GM19397 (cell line): Measurements from ENCODE around the gene BCL2A1.
"Not testable (repeated sequence)": the region's sequence is repeated elsewhere in the genome, so short reads cannot be mapped to it uniquely, and the experiment has no call there.

Experiments used
- ATAC-seq: cut with Tn5 transposase; IDR thresholded peaks from one replicate; pipeline ENCODE4 v1.9.1; 2021; ENCODE audit warnings: mild to moderate bottlenecking, moderate library complexity; ENCODE audit not compliant: unreplicated experiment

BCL2A1 gene

GRCh38 chr15:79970624-79971434, at the start of gene BCL2A1:
Gene BCL2A1, minus strand, starts transcription at chr15:79971196. Its CDS starts 77 bp downstream, at chr15:79971119.
- peak; percentile 64 for ATAC-seq

DNA sequence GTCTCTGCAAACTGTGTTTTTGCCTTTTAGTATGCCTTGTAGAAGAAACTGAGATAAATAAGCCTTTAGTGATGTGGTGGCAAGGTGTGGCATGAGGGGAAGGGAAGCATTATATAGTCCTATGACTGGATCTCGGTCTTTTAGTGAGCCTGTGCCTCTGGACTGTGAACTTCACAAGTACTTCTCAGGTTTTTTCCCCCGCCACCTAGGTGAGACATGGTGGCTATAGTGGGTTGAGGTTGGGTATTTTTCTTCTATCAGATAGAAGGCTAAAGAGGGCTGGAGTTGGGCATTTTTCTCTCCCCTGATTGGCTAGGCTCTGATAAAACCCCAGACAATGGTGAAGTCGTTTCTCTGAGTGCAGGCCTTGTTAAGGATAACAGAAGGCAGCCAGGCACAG, 49.7 kb upstream of the BCL2A1 start:
- ATAC-seq = no peak

- ATAC-seq = not testable (repeated sequence)
These were observed 49.2 kb upstream of the BCL2A1 start for GRCh38 chr15:80020149-80020548.

- no peak for ATAC-seq
These were observed 48.3 kb upstream of the BCL2A1 start for GRCh38 chr15:80019168-80019745.

DNA sequence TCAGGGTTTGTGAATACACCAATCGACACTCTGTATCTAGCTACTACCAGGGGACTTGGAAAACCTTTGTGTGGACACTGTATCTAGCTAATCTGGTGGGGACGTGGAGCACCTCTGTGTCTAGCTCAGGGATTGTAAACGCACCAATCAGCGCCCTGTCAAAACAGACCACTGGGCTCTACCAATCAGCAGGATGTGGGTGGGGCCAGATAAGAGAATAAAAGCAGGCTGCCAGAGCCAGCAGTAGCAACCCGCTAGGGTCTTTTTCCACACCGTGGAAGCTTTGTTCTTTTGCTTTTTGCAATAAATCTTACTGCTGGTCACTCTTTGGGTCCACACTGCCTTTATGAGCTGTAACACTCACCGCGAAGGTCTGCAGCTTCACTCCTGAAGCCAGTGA, 46.1 kb upstream of the BCL2A1 start:
- ATAC-seq = not testable (repeated sequence)

GRCh38 chr15:80016506-80016905, 45.5 kb upstream of the BCL2A1 start:
- not testable (repeated sequence) for ATAC-seq

GRCh38 chr15:80015156-80015555, 44.2 kb upstream of the BCL2A1 start:
- no peak for ATAC-seq

GRCh38 chr15:80014186-80014585, 43.2 kb upstream of the BCL2A1 start:
- not testable (repeated sequence) for ATAC-seq

DNA sequence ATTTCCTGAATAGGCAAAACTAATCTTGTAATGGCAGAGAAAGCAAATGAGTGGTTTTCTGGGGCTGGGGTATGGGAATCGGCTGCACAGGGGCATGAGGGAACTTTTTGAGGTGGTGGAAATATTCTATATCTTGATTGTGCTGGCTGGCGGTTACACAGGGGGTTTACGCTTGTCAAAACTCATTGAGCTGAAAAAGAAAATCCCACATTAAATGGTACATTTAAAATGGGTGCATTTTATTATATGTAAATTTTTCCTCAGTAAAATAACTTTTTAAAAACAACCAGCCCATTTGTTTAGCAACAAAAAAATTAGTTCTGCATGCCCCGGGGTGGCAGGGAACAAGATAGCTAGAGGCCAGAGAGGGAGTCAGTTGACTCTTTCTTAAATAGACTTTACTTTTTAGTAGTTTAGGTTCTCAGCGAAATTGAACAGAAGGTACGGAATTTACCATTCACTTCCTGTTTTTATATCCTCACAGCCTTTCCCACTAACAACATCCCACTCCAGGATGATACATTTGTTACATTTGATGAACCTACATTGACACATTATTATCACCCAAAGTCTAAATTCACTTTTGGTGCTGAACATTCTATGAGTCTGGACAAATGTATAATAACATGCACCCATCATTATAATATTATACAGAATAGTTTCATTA, 41.2 kb upstream of the BCL2A1 start:
- no peak for ATAC-seq

DNA sequence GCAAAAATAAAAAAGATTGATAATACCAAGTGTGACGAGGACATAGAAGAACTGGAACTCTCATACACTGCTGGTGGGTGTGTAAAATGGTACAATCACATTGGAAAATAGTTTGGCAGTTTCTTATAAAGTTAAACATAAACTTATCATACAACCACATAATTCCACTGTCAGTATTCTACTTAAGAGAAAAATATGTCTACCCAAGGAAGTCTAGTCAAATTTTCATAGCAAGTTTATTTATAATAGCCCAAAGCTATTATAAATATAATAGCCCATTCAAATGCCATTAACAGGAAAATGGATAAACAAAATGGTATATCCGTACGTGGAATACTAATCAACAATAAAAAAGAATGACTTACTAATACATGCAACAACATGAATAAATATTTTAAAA, 40.6 kb upstream of the BCL2A1 start:
- ATAC-seq = no peak

- not testable (repeated sequence) for ATAC-seq
These were observed 40.1 kb upstream of the BCL2A1 start for GRCh38 chr15:80011041-80011523.

DNA sequence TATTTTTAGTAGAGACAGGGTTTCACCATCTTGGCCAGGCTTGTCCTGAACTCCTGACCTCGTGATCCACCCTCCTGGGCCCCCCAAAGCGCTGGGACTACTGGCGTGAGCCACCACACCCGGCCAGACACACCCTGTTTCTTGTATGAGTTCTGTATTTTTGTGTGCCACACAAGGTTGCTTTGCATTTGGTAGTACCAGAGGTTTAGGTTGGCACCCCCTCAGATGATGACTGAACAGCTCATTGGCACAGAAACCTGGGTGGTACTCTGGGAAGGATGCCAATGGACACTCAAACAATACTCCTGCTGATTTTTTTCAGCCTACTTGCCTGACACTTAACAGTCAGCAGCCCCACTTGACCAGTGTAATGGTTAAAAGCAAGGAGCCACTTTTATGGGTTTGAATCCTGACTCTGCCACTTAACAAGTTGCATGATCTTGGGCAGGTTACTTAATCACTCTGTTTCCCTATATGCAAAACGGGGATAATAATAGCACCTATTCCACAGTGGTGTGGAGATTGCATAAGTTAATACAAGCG, 39.2 kb upstream of the BCL2A1 start:
- no peak for ATAC-seq

DNA sequence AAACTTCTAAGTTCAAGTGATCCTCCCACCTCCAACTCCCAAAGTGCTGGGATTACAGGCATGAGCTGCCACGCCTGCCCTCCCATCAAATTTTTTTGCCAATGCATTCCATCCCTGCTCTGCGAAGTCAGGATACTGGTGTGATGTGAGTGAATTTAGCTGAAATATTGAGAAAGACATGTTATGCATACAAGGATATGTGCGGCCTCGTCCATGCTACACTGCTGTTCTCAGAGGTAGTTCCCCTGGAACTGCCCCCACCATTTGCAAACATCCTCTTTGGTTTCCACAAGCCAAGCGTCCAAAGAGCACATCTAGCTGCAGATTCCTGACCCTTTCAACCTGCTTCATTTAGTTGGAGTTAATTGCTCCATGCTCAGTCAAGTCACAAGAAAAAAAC, 36.5 kb upstream of the BCL2A1 start:
- ATAC-seq = no peak

DNA sequence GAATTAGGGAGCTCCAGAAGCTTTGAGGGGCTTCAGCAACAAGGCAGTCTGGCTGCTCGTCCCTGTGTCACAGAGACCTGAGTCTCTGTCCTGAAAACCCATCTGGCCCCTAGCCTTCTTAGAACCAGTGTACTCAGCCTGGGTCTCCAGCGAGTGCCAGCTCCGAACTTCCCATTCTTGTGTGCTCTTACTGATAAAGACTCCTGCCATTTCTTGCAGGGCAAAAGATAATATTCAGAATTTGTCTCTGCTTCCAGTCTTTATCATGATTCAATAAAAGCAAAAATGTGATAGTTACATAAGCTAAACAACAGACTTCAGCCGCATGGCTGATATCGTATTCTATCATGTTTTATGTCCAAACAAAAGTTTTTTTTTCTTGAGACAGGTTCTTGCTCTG, 36.0 kb upstream of the BCL2A1 start:
- ATAC-seq = no peak

- no peak for ATAC-seq
These were observed 33.0 kb upstream of the BCL2A1 start for GRCh38 chr15:80003934-80004472.

DNA sequence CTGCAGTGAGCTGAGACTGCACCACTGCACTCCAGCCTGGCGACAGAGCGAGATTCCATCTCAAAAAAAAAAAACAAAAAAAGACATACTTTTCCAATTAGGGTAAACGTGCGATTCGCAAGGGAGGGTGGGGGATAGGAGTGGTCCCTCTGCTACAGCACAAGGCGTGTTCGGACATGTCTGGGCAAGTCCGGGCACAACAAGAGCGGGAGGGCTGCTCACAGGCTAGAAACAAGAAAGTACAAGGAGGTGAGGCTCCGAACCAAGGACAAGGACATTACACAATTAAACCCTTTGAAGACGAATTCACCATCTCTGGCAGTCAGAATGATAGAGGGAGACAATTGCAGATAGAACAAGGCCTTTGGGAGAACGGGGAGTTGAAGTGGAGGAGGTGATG, 32.2 kb upstream of the BCL2A1 start:
- no peak for ATAC-seq

DNA sequence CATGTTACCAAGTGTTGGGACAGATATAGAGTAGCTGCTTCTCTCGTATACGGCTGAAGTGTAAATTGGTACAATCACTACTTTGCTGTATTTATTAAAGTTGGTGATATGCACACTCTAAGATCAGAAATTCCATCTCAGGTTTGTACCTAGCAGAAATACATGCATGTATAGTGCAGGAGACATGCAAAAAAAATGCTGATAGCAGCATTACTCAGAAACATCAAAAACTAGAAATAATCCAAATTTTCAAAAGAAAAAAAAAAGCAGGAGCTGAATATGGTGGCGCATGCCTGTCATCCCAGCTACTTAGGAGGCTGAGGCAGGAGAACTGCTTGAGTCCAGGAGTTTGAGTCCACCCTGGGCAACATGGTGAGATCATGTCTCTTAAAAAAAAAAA, 31.3 kb upstream of the BCL2A1 start:
- no peak for ATAC-seq

DNA sequence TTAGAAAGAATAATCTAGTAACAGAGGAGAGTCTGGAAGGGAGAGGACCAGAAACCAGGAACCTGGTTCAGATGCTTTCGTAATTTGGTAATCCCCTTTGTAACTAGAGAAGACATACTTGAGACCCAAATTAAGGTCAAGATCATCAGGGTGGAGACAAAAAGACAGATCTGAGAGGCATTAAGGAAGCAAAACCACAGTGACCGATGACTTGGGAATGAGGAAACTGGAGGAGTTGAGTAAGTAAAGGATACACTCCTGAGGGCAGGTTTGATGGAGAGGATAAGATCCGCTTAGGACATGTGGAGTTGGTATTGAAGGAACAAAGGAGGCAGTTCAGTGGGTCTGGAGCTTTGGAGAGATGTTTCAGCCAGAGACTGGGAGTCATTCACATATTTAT, 23.6 kb upstream of the BCL2A1 start:
- no peak for ATAC-seq

DNA sequence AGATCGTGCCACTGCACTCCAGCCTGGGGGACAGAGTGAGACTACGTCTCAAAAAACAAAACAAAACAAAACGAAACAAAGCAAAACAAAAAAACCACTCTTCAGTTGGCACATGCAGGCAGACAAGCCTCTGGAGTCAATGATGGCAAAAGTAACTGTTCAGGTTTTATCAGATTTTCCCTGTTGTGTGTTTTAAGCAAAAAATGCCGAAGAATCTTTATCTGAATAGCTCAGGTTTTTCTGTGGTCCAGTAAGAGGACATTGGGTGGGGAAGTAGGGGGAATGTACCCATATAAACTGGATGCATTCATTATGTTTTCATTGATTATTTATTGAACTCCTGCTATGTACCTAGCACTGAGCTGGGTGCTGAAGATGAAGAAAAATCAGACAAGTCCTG, 20.8 kb upstream of the BCL2A1 start:
- ATAC-seq = no peak

DNA sequence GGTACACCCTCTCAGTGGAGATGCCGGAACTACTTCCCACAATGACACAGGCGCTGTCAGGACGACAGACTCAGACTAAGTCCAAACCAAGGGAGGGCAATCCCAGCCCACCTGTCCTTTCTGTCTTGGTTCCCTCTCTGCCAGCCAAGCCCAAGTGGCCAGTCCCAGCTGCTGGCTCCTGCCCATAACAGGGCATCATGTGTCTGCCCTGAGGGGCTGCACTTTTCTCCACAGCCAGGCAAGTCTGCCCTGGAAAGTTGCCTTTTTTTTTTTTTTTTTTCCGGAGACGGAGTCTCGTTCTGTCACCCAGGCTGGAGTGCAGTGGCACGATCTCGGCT, 20.0 kb upstream of the BCL2A1 start:
- no peak for ATAC-seq

DNA sequence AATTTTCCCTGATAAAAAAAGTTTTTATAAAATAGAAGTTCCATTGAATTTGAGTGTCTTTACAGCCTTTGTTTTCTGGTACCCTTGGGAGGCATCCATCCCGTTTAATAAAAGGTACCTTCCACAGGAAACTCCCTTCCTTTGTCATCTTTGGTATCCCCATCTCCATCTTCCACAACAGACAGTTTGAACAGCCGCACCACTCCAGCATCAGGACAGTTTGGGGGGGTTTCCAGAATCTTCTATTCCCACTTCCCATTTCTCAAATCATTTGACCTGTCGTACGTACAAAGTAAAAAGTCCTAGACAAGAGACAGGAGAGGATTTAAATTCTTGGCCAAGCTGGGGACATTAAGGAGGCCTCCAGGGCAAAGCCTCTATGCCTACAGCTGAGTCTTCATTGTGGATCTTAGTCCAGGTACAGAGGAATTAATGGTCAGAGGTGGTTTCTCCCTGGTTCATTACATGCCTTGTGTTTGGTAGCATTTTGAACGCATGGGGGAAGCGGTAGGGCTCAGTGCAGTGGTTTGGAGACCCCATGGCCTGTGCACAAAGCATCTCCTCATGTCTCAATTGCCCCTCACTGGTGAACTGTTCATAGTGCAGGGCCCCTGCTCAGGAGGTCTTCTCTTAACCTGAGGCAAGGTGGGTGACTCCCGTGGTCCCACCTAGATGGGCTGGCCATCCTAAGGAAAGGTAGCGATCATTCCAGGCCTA, 19.4 kb upstream of the BCL2A1 start:
- no peak for ATAC-seq
